OCI-LY1 (cell line): Measurements from ENCODE around the gene XIRP2.

Experiments used
- H2AFZ ChIP-seq: fragments of 200-600 bp; sonication (generic), shearing (Covaris generic); 2 replicates; pipeline ENCODE4 v1.6.0; 2014; ENCODE audit warnings: antibody characterized with exemption, mild to moderate bottlenecking, low read length
- H3F3A ChIP-seq: fragments of 200-600 bp; sonication (generic), shearing (Covaris generic); 2 replicates; pipeline ENCODE4 v1.6.0; 2014; ENCODE audit warnings: mild to moderate bottlenecking, antibody characterized with exemption, low read length, moderate library complexity; ENCODE audit not compliant: insufficient read depth
- H3K27ac ChIP-seq: fragments of 200-600 bp; sonication (generic); 2 replicates; pipeline ENCODE4 v1.5.1; 2014; ENCODE audit warnings: low read length, mixed run types, mild to moderate bottlenecking, low read depth; ENCODE audit not compliant: poor library complexity, severe bottlenecking
- H3K27me3 ChIP-seq: fragments of 200-600 bp; sonication (generic); 2 replicates; pipeline ENCODE4 v1.6.0; 2014; ENCODE audit warnings: antibody characterized with exemption, mild to moderate bottlenecking, low read length, moderate library complexity; ENCODE audit not compliant: insufficient read depth
- H3K36me3 ChIP-seq: fragments of 200-600 bp; sonication (generic); 2 replicates; pipeline ENCODE4 v1.6.1; 2014; ENCODE audit warnings: mild to moderate bottlenecking, antibody characterized with exemption, low read length, moderate library complexity, mixed read lengths; ENCODE audit not compliant: insufficient read depth
- H3K4me1 ChIP-seq: fragments of 200-600 bp; sonication (generic); 2 replicates; pipeline ENCODE4 v1.5.1; 2014; ENCODE audit warnings: mild to moderate bottlenecking, low read length, moderate library complexity; ENCODE audit not compliant: insufficient read depth, severe bottlenecking
- H3K4me2 ChIP-seq: fragments of 200-600 bp; sonication (generic), shearing (Covaris generic); 2 replicates; pipeline ENCODE4 v1.6.1; 2014; ENCODE audit warnings: low read length
- H3K4me3 ChIP-seq: fragments of 200-600 bp; sonication (generic); 2 replicates; pipeline ENCODE4 v1.5.1; 2014; ENCODE audit warnings: low read length, low read depth, mild to moderate bottlenecking, mixed read lengths; ENCODE audit not compliant: poor library complexity, severe bottlenecking
- H3K79me2 ChIP-seq: fragments of 200-600 bp; shearing (Covaris generic); 2 replicates; pipeline ENCODE4 v1.6.1; 2016; ENCODE audit warnings: mixed run types, low read length, mixed read lengths; ENCODE audit not compliant: insufficient read depth
- H3K9ac ChIP-seq: fragments of 200-600 bp; sonication (generic), shearing (Covaris generic); 2 replicates; pipeline ENCODE4 v1.6.1; 2014; ENCODE audit warnings: mild to moderate bottlenecking, low read length, mixed read lengths
- H3K9me2 ChIP-seq: fragments of 200-600 bp; sonication (generic), shearing (Covaris generic); 2 replicates; pipeline ENCODE4 v1.6.1; 2014; ENCODE audit warnings: low read depth, mild to moderate bottlenecking, low read length, mixed read lengths
- H3K9me3 ChIP-seq: fragments of 200-600 bp; shearing (Covaris generic); 2 replicates; pipeline ENCODE4 v1.6.1; 2014; ENCODE audit warnings: low read length, mixed read lengths
- H4K20me1 ChIP-seq: fragments of 200-600 bp; sonication (generic), shearing (Covaris generic); 2 replicates; pipeline ENCODE4 v1.6.0; 2016; ENCODE audit warnings: mild to moderate bottlenecking, low read length; ENCODE audit not compliant: insufficient read depth
- EZH2 ChIP-seq: fragments of 200-600 bp; sonication (generic), shearing (Covaris generic); IDR thresholded peaks from 2 replicates; pipeline ENCODE4 v1.8.0; 2017; ENCODE audit warnings: borderline replicate concordance, mixed run types, mild to moderate bottlenecking, antibody characterized with exemption, low read length, moderate library complexity, mixed read lengths
- TF ChIP-seq, protein P1 (sequence below): fragments of 200-600 bp; sonication (generic), shearing (Covaris generic); IDR thresholded peaks from 2 replicates; pipeline ENCODE4 v1.5.1; 2017; ENCODE audit warnings: mild to moderate bottlenecking, antibody characterized with exemption, low read length, moderate library complexity, mixed read lengths

XIRP2 gene

DNA sequence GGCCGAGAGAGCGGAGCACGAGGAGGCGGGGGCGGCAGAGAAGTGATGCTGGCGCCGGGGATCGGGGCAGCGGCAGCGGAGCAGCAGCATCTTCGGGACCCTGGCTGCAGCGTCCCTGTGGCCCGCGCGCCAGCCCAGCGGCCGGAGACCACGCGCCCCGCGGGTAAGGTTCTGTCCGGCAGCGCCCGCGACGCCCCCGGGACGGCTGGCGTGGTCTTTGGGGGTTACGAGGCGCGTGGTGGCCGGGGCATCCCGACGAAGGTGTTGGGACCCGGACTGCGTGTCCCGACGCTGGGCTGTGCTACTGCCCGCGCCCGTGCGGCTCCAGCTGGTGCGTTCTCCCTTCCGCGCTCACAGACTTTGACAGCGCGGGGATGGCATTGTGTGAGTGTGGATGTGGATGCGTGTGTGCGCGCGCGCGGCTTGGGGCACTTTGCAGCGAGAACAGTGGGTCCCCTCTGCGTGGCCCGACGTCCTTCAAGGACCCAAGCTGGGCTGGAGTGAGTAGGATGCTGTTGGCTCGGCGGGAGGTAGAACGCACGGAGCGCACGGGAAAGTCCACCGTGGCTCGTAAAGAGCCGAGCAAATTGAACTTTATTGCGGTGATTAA lies 405.0 kb downstream of the XIRP2 start:
- H3K9me2 ChIP-seq: no peaks in the 10 kb centered on the region
- H2AFZ ChIP-seq: no peak overlapping the region
- no peaks in the 10 kb centered on the region for H4K20me1 ChIP-seq
- H3K27me3 ChIP-seq: no peaks in the 10 kb centered on the region
- no peak overlapping the region for H3K4me2 ChIP-seq
- H3K79me2 ChIP-seq: no peaks in the 10 kb centered on the region
- no peak overlapping the region for H3K27ac ChIP-seq
- H3K4me3 ChIP-seq: no peak overlapping the region
- TF ChIP-seq, protein P1, sequence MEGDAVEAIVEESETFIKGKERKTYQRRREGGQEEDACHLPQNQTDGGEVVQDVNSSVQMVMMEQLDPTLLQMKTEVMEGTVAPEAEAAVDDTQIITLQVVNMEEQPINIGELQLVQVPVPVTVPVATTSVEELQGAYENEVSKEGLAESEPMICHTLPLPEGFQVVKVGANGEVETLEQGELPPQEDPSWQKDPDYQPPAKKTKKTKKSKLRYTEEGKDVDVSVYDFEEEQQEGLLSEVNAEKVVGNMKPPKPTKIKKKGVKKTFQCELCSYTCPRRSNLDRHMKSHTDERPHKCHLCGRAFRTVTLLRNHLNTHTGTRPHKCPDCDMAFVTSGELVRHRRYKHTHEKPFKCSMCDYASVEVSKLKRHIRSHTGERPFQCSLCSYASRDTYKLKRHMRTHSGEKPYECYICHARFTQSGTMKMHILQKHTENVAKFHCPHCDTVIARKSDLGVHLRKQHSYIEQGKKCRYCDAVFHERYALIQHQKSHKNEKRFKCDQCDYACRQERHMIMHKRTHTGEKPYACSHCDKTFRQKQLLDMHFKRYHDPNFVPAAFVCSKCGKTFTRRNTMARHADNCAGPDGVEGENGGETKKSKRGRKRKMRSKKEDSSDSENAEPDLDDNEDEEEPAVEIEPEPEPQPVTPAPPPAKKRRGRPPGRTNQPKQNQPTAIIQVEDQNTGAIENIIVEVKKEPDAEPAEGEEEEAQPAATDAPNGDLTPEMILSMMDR: no peak
- TF ChIP-seq EZH2: no peak
- H3K4me1 ChIP-seq: no peaks in the 10 kb centered on the region
- H3K9ac ChIP-seq: no peak overlapping the region
- H3F3A ChIP-seq: no peaks in the 10 kb centered on the region
- no peaks in the 10 kb centered on the region for H3K9me3 ChIP-seq
- H3K36me3 ChIP-seq: no peaks in the 10 kb centered on the region

DNA sequence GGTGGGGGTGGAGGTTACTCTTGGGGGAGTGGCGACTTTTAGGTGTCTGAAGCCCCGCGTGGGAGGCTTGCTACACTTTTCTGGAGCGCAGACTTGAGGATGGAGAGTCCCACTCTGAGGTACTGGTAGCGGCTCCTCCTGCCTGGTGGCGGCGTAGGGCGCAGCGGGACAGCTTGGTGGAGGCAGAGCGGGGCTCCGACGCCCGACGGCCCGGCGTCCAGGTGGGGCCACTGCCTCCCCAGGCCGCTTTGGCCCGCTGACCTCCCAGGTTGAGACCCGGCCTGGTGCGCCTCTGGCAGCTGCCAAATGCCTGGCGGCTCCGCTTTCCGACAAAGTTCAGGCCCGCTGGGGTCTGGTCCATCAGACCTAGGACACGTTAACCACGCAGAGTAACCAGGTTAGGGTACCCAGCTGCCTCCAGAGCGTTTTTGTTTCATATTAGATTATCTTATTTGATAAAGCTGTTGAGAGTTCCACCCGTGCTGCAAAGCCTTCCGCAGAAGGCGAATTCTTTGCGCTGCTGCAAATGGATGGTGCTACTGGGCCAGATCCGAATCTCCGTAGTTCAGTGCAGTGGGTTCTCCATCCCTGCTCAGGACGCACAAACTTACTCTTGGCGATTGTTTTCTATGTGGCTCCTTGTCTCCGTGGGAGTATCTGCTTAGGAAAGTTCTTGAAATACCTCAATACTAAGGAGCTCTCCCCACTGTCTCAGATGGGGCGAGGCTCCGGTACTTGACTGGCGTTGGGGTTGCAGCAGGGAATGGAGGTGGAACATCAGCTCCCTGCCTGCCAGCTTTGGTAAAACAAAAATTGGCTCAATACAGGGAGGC lies 405.9 kb downstream of the XIRP2 start:
- no peak overlapping the region for H3K4me3 ChIP-seq
- H4K20me1 ChIP-seq: no peaks in the 10 kb centered on the region
- H3K9ac ChIP-seq: no peak overlapping the region
- H3K4me2 ChIP-seq: no peak overlapping the region
- H3K4me1 ChIP-seq: no peaks in the 10 kb centered on the region
- no peaks in the 10 kb centered on the region for H3K79me2 ChIP-seq
- H3K9me3 ChIP-seq: no peaks in the 10 kb centered on the region
- H3K36me3 ChIP-seq: no peaks in the 10 kb centered on the region
- TF ChIP-seq, protein P1: no peak
- no peak for TF ChIP-seq EZH2
- no peaks in the 10 kb centered on the region for H3K27me3 ChIP-seq
- no peaks in the 10 kb centered on the region for H3K9me2 ChIP-seq
- H2AFZ ChIP-seq: no peak overlapping the region
- H3F3A ChIP-seq: no peaks in the 10 kb centered on the region
- no peak overlapping the region for H3K27ac ChIP-seq

DNA sequence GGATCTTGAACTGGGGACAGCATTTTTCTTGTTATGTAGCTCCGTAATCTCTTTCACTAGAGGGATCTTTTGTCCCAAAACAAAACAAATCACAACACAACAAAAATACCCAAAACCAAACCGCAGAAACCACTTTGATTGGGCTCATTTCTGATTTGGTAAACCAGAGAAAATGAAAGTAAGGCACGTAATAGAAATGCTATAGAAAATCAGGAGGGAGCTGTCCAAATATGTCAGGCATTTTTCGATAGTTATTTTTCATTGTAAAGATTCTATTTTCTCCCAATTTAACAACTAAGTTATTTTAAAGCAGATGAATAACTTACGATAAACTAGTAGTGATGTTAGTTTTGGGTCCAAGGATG lies 406.5 kb downstream of the XIRP2 start:
- H3K27ac ChIP-seq: no peak overlapping the region
- no peak overlapping the region for H3K4me2 ChIP-seq
- H3K36me3 ChIP-seq: no peaks in the 10 kb centered on the region
- no peaks in the 10 kb centered on the region for H3K9me2 ChIP-seq
- H3K27me3 ChIP-seq: no peaks in the 10 kb centered on the region
- H3K79me2 ChIP-seq: no peaks in the 10 kb centered on the region
- H3K9me3 ChIP-seq: no peaks in the 10 kb centered on the region
- no peak overlapping the region for H2AFZ ChIP-seq
- H3K4me3 ChIP-seq: no peak overlapping the region
- TF ChIP-seq, protein P1: no peak
- no peak for TF ChIP-seq EZH2
- no peaks in the 10 kb centered on the region for H3K4me1 ChIP-seq
- no peaks in the 10 kb centered on the region for H3F3A ChIP-seq
- H3K9ac ChIP-seq: no peak overlapping the region
- H4K20me1 ChIP-seq: no peaks in the 10 kb centered on the region
